HG03025 (cell line): ENCODE data around the gene CDH23.

Source experiments
- ATAC-seq: cut with Tn5 transposase; IDR thresholded peaks from one replicate; pipeline ENCODE4 v1.9.1; 2021; ENCODE audit warnings: mild to moderate bottlenecking, moderate library complexity; ENCODE audit not compliant: unreplicated experiment, low FRiP score

Gene CDH23

DNA sequence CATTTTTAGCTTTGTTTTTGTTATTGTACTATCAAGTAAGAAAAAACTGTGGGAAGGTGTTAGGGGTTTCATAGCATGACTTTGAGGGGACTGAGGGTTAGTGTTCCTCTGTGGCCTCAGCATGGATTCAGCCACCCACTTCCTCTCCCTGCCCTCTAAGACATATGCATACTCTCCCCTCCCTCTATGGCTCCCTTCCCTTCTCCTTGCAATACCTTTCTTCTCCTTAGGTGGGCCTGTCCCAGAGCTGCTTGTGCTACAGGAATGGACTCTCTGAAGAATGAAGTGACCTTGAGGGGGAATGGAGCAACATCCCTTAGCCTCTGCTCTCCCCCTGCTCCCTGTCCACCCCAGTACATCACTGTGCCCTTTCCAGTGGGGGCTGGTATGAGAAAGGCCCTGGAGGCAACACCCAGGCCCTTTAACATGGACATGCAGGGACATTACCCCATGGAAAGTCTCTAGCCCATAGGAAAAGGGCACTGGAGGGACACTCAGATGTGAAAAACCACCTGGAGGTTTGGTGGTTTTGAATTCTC is 22.4 kb downstream of the CDH23 start:
- ATAC-seq: no peak

GRCh38 chr10:71419750-71420149 is 23.0 kb downstream of the CDH23 start:
- ATAC-seq: no peak

- ATAC-seq: no peak
Observed at GRCh38 chr10:71421075-71421434, 24.3 kb downstream of the CDH23 start.

DNA sequence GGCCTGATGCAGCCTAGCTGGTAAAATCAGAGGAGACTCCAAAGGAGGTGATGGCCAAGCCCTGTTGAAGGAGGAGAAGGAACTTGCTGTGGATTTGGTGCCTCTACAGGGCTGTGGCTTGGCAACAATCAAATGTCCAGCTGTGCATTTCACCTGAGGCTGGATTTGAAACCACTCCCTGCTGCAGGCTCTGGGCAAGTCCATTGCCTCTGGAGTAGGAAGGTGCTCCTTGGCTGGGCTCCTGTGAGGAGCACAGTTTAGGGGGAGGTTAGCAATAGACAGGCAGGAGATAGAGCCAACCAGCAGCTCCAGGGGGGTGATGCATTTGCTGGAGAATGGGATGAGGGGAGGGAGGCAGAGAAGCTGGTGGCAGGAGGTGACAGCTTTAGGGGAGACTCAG is 26.5 kb downstream of the CDH23 start:
- no peak for ATAC-seq

- no peak for ATAC-seq
Observed at GRCh38 chr10:71423901-71424300, 27.2 kb downstream of the CDH23 start.

GRCh38 chr10:71424496-71425194 is 27.9 kb downstream of the CDH23 start:
- ATAC-seq: no peak

DNA sequence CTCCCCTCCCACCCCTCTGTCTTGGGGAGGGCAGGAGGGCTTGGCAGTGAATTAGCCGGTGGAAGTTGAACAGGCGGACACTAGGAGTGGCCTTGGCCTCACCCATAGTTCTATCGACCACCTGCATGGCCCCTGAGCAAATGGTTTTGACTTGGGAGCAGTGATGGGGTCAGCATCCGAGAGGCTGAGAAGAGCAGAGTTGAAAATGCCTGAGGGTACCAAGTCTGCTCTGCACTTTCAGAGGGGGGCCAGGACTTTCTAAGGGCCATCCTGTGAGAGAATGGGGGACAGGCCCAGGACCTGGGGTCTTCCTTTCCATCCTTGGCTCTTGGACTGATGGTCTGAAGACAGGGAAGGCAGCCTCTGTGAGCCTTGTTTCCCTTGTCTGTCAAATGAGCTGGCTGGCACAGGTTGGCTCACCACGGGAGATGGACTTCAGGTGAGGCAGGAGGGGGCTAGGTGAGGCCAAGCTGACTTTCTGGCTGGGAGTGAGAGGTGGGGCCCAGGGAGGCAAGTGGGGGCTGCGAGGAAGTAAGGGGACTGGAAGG is 29.4 kb downstream of the CDH23 start:
- no peak for ATAC-seq

- ATAC-seq: no peak
Observed at GRCh38 chr10:71427246-71427645, 30.5 kb downstream of the CDH23 start.

- no peak for ATAC-seq
Observed at GRCh38 chr10:71429304-71429703, 32.6 kb downstream of the CDH23 start.

- no peak for ATAC-seq
Observed at GRCh38 chr10:71429929-71430328, 33.2 kb downstream of the CDH23 start.

- ATAC-seq: no peak
Observed at GRCh38 chr10:71431239-71432100, 34.8 kb downstream of the CDH23 start.

GRCh38 chr10:71432101-71432905 is 35.6 kb downstream of the CDH23 start:
- ATAC-seq: no peak

DNA sequence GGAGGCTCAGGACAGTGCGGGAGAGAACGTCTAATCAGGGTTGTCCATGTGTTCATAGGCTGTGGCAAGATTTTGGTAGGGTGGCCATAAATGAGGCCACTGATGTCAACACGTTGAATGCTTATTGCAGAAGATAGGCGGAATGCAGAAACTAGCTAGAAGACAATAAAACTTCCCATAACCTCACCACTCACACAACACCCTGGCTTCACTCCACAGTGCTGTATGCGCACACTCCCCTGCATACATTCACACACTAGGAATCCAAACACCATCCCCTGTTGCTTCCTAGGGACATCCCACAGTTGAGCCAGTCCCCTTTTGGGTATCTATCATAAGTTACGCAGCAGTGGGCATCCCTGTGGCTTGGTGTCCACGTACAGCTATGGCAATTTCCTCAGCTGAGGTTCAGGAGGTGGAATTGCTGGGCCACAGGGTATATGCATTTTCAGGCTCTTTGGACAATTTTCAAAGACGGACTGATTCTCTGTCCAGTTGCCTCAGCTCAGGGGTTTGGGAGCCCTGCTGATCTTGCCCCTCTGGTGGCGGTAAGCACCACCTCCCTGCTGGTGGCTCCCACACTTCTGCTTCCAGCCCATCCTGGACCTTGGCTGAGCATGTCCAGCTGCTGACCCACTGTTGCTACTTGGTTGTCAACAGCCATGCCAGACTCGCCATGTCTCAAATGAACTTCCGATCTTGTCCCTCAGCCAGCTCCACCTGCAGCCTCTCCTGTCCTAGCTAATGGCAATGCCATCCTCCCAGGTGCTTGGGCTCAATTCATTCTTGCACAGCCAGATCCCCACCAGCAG is 36.4 kb downstream of the CDH23 start:
- no peak for ATAC-seq

- no peak for ATAC-seq
Observed at GRCh38 chr10:71433768-71434744, 37.3 kb downstream of the CDH23 start.

- ATAC-seq: no peak
Observed at GRCh38 chr10:71434760-71435394, 38.2 kb downstream of the CDH23 start.

GRCh38 chr10:71435571-71436267 is 39.0 kb downstream of the CDH23 start:
- no peak for ATAC-seq

DNA sequence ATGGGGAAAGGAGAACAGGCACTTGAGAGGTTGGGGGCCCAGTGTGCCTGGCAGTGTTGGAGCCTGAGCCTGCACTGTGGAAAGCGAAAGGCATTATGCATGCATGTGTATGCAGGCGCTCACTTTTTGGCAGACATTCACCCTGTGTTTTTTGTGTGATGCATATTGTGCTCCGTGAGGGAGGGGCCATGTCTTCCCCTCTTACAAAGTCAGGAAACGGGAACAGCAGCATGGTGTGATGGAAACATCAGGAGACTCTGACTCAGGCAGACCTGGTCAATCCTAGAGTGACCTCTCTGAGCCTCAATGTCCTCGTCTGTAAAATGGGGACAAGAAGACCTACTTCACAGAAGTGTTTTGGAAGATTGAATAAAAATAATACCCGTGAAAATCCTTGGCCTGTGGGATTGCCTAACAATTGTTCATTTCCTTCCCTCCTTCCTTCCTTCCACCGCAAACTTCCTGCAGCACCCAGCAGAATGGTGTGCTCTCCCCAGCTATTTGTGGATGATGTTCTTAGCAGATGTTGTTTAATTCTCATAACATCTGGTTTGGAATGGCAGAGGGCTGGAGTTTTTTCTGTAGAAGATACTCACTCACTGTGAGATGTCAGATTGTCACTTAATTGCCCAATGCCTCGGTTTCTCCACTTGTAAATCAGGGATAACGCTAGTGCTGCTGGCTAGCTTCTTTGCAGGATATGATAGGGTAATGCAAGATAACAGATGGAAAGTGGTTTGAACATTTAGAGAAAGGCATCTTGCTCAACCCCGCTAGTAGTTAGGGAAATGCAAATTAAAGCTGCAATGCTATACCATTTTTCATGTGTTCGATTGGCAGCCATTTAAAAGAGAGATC is 39.8 kb downstream of the CDH23 start:
- no peak for ATAC-seq
